GM18507 (cell line): ENCODE measurements around the gene GZMB.
A peak's percentile ranks its signal among the peaks of the same experiment; 100 is the strongest.
"Not testable (repeated sequence)": the region's sequence is repeated elsewhere in the genome, so short reads cannot be mapped to it uniquely, and the experiment has no call there.

Experiments
- DNase-seq: peaks from one replicate; pipeline ENCODE4 v3.0.0; 2011; ENCODE audit warnings: low read depth; ENCODE audit not compliant: insufficient read length; ENCODE audit errors: extremely low spot score
- FAIRE-seq: peaks from 2 replicates; lab custom pipeline; 2011; peaks lifted over from hg19 to GRCh38; lab: Jason Lieb, UNC

GZMB gene

GRCh38 chr14:24632761-24633160, 1.2 kb downstream of the GZMB start:
- FAIRE-seq (no peak), DNase-seq (no peak)

DNA sequence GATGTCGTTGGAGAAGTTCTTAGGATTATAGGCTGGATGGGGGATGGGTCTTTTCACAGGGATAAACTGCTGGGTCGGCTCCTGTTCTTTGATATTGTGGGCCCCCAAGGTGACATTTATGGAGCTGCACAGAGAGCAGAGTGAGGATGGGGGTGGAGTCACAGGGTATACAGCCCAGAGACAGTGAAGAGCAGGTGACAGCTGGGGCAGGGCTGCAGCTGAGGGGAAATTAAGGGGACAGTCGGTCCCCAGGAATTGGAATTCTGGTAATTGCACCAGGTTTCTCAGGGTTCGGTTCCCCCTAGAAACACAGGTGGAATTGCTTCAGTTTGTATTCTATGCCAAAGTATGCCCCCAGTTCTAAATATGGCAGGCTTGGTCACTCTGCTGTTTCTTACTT, 1.7 kb downstream of the GZMB start:
- DNase-seq (no peak), FAIRE-seq (no peak)

DNA sequence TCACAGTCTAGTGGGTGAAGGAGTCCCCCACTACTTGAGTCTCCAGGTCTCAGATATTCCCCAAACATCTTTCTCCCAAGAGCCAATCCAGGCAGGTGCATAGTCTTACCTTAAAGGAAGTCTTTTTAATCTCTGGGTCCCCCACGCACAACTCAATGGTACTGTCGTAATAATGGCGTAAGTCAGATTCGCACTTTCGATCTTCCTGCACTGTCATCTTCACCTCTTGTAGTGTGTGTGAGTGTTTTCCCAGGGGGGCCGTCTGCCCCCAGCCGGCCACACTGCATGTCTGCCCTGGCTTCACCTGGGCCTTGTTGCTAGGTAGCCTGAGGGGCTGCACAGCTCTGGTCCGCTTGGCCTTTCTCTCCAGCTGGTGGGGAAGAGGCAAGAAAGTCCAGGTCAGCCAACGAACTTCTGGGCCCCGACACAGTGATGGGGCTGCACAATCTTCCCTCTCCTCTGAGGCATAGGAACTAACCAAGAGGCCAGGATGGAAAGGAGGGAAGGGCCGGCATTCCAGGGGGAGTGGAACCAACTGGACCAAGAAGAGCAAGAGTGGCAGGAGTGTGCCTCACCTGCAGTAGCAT, 2.1 kb downstream of the GZMB start:
- FAIRE-seq (no peak), DNase-seq (no peak)

GRCh38 chr14:24630872-24631477, 3.0 kb downstream of the GZMB start:
- DNase-seq (no peak), FAIRE-seq (no peak)

DNA sequence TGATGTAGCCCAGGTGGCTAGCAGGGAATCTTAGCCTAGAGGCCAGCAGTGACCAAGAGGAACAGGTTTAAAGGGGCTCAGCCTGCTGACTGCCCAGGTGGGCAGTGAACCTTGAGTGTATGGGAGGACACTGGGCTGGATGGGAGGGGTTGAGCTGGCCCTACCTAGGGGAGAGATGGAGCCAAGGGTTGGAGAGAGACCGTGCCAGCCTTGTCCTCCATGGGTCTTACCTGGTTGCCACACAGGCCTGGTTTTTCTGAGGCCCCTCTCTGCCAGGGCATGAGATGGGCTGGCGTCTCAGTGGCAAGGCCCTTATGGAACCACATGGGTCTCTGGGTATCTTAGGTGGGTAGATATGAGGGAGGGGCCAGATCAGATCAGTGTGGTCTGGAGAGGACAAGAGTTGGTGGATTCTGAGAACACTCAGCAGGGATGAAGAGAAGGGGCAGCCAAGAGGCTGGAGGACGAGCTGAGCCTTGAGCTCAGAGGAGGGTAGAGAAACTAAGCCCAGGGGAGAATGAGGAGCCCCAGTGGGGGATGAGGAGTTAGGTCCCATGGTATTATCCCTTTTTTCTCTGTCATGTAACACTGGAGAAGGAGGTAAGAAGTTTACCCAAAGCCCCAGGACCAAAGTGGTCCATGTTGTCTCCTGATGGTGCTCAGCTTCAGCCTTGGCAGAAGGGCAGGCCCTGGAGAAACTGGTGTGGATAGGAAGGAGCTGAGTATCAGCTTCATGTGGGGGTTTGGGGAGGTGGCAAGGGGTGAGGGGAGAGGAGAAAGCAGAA, 3.7 kb downstream of the GZMB start:
- no peak for DNase-seq
- no peak for FAIRE-seq

GRCh38 chr14:24629521-24629920, 4.5 kb downstream of the GZMB start:
- FAIRE-seq (no peak), DNase-seq (no peak)

- DNase-seq (no peak), FAIRE-seq (no peak)
These were observed 20.2 kb downstream of the GZMB start for GRCh38 chr14:24613747-24614146.

DNA sequence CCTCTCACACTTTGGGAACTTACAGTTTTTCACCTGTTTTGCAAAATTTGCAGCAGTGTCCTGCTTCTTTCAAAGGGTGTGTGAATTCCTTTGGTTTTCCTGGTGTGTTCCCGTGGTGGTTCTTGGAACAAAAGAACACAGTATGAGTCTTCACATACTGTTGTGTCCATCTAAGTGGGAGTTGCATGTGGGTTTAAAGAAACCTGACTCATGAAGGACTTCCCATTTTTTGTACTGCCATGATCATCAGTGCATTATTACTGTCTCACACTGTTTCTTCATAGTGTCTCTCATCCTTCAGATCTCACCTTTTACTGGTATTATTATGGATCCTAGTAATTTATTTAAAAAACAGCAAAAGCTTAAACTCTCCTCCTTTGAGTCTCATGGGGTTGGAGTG, 20.7 kb downstream of the GZMB start:
- FAIRE-seq, result no peak
- DNase-seq, result no peak

DNA sequence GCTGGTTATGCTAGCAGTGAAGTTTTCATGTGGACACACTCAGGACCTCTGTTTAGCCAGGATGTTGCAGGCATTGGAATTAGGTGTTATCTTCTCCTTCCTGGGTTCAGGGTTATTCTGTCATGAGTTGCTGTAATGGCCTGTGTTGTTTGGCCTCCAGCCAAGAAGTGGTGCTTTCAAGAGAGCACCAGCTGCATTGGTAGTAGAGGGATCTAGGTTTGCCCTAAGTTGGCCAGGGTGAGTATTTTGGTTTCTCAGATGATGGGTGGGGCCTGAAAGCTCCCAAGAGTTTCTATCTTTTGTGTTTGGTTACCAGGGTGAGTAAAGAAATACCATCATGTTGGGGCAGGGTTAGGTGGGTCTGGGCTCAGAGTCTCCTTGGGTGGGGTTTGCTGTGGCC, 21.8 kb downstream of the GZMB start:
- DNase-seq, result no peak
- FAIRE-seq, result peak; percentile 45

DNA sequence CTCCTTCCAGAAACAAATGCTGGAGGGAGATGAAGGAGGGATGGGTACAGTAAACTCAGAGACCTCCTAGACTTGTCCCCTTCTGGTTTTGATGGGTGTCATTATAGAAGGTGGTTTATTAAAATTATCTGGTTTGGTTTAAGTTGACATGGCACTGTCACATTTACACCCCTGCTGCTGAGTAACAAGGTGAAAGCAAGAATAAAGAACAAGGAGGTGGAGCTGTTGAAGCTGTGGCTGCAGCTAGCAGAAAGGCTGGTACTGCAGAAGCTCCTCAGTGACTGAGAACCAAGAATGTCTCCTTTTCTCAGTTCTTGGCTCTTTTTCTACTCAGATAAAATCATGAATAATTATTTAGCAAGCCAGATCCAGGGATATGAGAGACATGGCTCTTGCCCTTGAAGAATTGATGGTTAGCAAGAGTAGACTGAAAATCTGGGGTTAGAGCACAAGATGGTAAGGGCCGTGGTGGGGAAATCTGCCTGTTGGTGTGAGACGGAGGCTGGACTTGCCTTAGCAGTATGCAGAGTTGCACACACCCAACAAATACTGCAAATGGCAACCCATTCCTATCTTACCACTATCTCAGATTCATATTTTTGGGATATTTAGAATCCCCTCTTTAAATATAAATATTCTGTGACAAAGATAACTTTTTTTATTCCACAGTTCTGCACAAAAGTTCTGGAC, 24.2 kb downstream of the GZMB start, which contains the start of gene GZMH:
GZMH (minus strand) TSS at position 31 of the 690 bp plus-strand sequence. CDS start 72 bp downstream, outside the sequence.
- DNase-seq (no peak), FAIRE-seq (peak; percentile 41)

- DNase-seq, result no peak
- no peak for FAIRE-seq
These were observed 26.1 kb downstream of the GZMB start for GRCh38 chr14:24607635-24608514.

DNA sequence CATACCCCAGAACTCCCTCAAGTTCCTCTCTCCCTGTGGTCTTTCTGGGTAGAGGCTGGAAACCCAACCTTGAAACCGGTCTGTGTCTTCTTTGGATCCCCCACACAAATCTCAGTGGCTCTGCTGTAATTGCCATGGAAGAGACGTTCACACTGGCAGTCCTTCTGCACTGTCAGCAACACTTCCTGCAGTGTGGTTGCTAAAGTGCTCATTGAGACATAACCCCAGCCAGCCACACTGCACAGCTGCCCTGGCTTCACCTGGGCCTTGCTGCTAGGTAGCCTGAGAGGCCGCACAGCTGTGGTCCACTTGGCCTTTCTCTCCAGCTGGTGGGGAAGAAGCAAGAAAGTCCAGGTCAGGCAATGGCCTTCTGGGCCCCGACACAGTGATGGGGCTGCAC, 26.9 kb downstream of the GZMB start:
- DNase-seq (no peak), FAIRE-seq (no peak)

DNA sequence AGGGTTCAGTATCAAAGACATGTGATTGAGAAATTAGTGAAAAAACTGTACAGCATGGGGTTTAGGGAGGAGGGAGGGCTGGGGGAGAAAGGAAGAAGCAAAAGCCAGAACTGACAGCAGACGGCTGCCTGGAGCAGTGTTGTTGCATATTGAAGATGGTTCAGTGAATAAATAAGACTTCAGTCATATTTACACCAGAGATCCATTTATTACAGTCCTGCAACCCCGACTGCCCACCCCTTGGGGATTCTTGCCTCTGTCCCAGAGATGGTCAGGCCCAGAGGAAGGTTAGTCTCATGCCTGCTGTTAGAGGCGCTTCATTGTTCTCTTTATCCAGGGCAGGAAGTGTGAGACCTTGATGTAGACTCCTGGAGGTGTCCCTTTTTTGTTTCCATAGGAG, 27.7 kb downstream of the GZMB start:
- no peak for DNase-seq
- no peak for FAIRE-seq

GRCh38 chr14:24605435-24606190, 28.4 kb downstream of the GZMB start:
- FAIRE-seq, result peak; percentile 83
- peak; percentile 51 for DNase-seq

DNA sequence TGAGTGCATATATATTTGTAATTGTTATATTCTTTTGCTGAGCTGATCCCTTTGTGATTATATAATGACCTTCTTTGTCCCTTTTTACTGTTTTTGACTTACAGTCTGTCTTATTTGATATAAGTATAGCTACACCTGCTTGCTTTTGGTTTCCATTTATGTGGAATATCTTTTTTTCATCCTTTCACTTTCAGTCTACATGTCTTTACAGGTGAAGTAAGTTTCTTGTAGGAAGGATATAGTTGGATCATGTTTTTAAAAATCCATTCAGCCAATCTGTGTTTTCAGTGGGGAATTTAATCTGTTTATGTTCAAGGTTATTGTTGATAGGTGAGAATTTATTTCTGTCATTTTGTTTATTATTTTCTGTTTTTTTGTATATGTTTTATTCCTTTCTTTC, 36.6 kb downstream of the GZMB start:
- DNase-seq (no peak), FAIRE-seq (peak; percentile 60)

DNA sequence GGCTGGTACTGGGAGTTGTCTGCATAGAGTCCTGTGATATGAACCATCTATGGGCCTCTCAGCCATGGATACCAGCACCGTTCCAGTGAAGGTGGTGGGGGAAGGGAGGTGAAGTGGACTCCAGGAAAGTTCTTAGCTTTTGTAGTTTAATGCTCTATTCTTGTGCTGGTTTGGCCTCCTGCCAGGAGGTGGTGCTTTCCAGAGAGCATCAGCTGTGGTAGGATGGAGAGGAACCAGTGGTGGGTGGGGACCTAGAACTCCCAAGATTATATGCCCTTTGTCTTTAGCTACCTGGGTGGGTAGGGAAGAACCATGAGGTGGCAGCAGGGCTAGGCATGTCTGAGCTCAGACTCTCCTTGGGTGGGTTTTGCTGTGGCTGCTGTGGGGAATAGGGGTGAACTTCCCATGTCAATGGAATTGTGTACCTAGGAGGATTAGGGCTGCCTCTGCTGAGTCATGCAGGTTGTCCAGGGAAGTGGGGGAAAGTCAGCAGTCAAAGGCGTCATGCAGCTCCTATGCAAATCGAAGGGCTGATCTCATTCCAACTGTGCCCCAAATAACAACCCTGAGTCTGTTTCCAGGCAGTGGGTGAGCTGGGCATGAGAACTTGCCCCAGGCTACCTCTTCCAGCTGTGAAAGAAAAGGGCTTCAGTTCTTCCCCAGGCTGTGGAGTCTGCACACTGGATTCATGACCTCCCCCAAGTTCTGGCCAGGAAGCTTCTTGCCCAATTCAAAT, 38.7 kb downstream of the GZMB start:
- FAIRE-seq (no peak), DNase-seq (no peak)

DNA sequence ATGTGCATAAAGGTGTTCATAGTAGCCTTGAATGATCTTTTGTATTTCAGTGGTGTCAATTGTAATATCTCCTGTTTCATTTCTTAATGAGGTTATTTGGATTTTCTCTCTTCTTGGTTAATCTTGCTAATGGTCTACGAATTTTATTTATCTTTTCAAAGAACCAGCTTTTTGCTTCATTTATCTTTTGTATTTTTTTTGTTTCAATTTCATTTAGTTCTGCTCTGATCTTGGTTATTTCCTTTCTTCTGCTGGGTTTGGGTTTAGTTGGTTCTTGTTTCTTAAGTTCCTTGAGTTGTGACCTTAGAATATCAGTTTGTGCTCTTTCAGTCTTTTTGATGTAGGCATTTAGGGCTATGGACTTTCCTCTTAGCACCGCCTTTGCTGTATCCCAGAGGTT, 43.0 kb downstream of the GZMB start:
- FAIRE-seq, DNase-seq: not testable (repeated sequence)

DNA sequence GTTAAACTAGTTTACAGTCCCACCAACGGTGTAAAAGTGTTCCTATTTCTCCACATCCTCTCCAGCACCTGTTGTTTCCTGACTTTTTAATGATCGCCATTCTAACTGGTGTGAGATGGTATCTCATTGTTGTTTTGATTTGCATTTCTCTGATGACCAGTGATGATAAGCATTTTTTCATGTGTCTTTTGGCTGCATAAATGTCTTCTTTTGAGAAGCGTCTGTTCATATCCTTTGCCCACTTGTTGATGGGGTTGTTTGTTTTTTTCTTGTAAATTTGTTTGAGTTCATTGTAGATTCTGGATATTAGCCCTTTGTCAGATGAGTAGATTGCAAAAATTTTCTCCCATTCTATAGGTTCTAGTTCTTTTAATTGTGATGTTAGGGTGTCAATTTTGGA, 49.6 kb downstream of the GZMB start:
- FAIRE-seq, DNase-seq: not testable (repeated sequence)
